Stimulated activated CD4-positive, alpha-beta T cell treated with anti-CD3 and anti-CD28 coated beads, Interleukin-12 subunit alpha, Interleukin-12 subunit beta, amount 100 ng/mL, for 48 hours (primary cell): ENCODE measurements around the gene SLC23A1.
"Not testable (repeated sequence)": the region's sequence is repeated elsewhere in the genome, so short reads cannot be mapped to it uniquely, and the experiment has no call there.

ENCODE experiments used
- DNase-seq, 3 donors: peaks; one replicate each; pipeline ENCODE4 v3.0.0-alpha.2; 2020; ENCODE audit warnings: low read depth in 2 of 3, low spot score in 1 of 3

The SLC23A1 gene

DNA sequence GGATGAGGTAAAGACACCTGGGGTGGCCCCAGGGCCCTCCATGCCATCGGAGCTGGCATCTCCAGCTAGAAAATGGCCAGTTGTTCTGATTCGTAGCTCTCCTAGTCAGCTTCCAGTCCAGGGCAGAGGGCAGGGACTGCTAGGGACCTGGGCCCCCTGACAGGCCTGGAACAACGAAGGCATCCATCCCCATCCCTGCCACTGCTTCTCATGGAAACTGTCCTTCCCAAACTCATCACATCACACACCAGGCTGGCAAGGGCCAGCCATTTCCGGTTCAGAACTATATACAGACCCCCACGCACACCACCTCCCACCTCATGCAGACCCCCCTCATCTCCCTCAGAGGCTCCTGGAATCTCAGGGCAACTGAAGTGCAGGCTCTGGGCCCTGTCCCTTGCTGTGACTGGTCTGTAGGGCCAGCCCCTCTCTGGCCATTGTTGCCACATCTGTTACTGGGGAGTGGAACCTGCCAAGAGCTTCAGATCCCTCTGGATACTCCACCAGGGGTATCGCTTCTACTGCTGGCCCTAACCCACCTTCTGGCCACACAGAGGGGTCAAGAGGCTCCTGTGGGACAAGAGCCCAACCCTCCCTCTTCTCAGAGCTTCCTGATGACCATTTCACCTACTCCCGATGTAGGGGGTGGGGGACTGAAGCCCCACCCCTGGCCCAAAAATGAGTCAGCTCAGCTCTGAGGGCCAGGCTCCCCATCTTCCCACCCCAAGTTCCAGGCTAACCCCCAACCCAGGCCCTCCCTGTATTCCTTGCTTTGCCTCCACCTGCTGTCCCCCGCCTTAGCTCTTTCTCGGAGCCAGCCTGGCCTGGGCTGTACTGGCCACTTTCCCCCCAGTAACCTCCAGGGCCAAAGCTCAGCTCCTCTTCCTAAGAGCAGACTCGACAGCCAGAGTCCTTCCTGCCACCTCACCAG is 7.8 kb upstream of the SLC23A1 start:
- DNase-seq, result no peak

DNA sequence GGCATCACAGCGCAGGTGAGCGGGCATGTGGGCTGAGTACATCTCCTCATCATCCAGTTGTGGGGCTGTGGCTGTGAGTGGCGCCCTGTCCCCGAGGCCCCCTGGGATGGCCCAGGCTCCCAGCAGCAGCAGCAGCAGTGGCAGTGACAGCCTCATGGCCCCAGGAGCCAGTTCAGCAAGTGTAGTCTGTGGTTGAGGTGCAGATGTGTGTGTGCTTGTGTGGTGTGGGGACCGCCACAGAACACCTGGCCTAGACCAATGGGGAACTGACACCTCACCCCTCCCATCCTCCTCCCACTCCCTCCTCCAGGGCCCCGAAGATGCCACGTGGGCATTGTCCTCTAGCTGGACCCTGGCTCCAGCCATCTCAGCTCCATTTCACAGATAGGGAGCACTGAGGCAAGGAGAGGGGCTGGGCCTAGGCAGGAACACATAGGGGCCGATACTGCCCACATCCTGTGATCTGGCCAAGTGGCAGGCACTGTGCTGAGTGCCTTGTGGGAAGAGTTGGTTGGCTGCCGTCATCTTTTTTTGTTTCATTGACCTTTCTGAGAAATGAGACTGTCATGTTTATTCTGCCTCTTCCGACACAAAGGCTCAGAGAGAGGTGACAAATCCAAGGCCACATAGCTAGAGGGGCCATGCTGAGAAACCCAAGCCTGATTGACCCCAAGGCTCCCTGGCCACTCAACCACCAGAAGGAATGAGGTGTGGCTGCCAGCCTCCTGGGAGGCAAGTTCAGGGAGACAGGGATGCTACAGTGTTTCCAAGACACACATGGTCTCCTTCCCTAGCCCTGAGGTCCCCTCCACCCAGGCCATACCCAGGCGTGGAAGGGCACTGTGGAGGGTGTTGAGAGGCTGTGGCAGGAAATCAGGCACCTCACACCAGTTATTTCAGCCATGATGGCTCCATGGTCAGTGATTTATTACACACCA is 6.9 kb upstream of the SLC23A1 start, which contains the start of gene MZB1:
TSS of gene MZB1 (minus strand) at position 213 of the 938 bp plus-strand sequence. CDS start at position 156, 57 bp downstream.
- peak; percentile 49 to 53 (median 53) for DNase-seq

DNA sequence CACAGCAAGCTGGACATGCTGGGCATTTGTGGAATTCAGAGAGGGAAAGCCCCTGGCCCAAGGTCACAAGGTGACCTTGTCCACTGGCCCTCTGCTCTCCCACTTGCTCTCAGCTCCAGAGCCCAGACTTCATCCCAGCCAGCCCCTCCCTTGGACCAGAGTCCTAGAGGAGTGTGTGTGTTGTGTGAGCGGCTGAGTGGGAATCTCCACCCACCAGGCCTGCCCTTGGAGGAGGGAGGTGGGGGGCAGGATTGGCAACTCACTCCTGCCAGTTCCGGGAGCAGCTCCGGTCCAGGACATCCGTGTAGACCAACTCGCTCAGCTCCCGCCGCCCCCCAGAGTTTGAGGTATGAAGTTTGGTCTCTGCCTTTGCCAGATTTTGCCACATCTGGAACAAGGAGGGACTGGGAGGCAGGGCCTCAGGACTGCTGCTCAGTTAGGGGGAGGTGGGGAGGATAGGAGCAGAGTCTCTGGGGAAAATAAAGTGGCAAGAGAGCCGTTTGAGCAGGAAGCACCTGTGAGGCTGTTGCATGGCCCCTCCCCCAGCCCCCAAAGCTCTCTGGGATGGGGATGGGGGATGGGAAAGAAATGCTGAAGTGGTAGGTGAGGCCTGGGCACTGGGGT is 5.2 kb upstream of the SLC23A1 start:
- no peak for DNase-seq

DNA sequence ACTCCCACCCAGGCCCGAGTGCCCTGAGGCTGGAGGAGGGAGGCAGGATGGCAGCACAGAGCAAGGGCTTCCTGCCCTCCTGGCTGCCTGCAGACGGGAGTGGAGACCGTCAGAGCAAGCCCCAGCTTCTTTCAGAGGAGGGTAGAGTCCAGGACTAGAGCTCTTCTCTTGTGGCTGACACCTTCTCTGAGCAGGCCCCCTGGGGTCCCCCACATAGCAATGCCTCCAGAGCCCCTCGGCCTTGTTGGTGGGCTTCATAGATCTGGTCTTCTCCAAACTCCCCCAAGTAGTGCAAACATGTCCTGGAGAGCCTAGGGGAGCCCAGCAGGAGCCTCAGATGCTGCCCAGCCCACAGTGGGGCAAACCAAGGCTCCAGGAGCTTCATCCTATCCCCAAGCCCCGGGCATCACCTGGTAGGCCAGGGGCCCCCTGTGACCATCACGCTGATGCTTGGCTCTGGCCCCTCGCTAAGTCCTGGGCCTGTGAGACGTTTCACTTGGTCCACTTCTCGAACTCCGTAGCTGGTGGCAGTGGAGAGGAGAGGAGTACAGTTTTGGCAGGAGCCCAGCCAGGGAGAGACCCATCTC is 4.6 kb upstream of the SLC23A1 start:
- no peak for DNase-seq

DNA sequence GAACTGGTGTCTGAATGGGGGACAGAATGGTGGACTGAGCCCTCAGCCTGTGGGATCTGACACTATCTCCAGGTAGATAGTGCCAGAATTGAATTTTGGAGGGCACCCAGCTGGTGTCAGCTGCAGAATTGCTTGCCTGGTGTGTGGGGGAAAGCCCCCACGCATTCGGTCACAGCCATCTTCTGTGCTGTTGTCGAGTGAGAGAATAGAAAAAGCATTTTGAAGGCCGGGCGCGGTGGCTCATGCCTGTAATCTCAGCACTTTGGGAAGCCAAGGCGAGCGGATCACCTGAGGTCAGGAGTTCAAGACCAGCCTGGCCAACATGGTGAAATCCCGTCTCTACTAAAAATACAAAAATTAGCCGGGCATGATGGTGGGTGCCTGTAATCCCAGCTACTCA is 3.9 kb upstream of the SLC23A1 start:
- DNase-seq, result not testable (repeated sequence)

DNA sequence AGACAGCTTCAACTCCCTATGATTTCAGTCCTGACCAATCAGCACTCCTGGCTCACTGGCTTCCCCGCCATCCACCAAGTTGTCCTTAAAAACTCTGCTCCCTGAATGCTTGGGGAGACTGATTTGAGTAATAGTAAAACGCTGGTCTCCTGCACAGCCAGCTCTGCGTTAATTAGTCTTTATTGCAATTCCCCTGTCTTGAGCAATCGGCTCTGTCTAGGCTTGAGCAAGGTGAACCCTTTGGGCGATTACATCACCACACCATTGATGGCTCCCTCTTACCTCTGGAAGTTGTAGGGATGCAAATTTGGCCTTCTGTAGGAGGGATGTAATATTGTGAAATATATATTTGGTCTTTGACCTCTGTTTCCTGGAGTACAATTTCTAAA is 2.9 kb upstream of the SLC23A1 start:
- no peak for DNase-seq

DNA sequence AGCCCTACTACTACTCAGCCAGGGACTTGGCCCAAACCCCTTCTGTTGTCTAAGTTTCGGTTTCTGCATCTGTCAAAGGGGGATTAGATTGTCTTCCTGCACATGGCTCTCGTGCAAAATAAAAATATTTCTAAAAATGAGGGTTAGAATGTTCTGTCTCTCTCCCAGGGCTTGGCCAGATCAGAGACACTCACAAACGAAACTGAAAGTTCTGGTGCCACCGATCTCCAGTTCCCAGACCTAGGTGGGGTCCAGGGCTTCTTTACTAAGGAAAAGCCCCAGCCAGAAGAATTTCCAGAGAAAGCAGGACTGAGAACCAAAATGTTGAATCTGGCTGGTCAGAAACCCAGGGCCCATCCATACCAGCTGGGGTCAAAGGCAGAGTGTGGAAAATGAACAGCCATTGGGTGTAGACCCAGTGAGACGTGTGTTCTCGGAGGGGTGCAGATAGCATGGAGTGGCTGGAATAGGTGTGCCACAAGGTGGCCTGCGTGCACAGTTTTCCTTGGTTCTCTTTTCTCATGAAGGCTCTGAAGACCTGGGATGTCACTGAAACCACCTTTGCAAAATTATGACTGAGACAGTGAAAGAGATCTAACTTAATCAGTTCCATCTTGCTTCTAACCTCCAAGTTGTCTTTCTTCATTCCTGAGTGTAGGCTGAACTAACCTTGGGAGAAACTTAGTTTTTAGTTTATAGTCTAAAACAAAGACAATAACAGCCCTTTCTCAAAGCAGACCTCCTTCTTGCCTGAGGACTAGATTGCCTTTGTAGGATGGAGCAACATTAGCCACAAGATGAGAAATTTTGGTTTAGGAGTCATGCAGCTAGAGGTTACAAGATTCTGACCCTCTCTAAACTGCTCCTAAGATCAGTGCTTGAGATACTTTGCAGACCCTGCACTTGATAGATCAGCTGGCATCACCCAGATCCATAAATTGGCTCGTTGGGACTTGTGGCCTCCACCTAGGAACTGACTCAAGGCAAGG is 2.3 kb upstream of the SLC23A1 start:
- DNase-seq, result no peak

DNA sequence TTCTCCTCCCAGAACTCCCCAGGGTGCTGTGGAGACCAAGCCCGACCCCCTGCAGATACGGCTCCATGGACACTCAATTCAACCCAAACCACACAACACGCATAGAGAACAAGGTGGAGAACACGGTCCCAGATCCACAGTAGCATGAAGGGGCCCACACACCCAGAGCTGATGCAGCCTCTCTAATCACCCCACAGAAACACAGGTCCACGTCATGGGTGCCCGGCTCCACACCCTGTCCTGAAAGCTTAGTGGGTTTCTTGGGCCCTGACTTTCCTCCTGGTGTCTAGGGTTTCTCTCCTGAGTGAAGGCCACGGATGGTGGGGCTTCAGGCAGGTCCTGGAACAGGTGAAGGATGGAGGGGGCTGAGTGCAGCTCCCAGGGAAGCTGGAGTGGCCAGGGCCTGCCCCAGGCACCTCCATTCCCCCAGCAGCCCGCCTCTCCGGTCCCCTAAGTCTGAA is 1.5 kb upstream of the SLC23A1 start:
- DNase-seq, result no peak

DNA sequence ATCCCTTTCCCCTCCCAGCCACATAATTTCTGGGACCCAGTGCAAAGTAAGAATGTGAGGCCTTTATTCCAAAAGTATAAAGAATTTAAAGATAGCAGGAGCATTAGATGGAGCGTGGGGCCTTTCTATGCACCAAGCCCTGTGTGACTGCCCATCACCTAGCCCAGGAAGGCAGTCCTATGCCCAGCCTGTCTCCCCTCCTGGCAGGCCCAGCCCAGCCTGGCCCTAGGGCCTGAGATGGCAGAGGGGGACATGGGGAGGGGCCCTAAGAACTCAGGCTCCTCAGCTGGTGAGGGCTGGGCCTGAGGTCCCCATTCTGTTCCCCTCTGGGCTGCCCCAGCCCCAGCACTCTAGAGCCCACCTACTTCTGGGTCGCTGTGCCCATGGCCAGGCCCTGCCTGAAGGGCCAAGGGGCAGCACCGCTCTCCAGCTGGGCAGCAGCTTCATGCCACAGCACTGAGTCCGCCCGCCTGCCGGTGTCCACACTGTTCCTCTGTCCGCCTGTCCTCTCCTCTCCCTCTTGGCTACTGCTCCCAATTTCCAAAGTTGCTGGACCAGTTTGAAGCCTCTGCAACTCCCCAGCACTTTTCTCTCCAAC is 995 bp upstream of the SLC23A1 start:
- no peak for DNase-seq

DNA sequence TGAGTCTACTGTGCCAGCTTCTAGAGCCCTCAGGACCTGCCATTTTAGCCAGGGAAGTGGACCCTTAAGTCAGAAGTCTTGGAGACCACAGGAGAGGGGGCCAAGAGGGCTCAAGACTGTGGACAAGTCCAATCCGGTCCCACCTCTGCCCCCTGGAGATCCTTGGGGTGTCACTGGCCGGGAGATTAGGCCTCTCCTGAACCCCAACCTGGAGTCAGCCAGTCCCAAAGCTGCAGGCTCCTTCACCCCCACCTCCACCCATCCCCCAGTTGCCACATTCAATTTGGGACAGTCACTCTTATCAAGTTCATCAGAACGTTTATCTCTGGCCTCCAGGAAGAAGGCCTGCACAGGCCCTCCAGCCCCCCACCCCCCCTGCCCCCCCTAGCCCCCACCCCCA is 290 bp downstream of the SLC23A1 start:
- no peak for DNase-seq

DNA sequence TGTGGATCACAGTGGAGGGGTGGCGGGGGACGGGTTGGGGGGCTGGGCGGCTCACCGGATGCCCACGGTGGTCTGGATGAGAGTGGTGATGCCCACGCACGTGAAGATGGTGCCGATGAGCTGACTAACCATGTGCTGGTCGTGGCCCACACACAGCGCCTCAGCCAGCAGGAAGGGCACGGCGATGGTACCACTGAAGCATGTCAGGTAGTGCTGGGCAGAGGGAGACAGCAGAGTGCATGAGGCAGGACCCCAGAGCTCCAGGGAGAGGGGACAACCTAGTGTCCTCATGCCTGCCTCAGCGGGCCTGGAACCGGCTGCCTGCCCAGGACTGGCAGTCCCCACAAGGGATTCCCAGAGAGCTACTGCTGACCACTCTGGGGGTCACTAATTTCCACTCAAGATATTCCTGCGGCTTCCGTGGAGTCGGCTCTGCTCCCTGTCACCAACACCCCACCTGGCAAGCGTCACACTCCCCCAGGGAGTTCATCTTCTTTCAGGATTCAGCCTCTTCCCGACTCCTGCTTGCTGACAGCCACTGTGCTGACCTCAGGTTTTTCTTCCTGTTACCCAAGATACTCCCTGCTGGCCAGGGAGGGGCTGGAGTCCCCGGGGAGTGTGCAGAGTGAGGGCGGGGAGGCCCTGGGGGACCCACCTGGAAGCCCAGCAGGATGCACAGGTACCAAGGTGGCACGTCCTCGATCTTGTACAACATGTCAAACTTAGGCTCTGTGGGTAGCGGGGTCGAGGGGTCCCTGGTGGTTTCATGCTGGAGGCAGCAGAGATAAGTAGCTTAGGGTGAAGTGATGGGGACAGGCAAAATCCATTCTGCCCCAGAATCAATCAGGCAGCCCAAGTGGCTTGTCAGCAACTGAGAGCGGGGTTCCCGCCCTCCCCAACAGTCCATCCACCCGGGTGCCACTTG is 998 bp downstream of the SLC23A1 start:
- DNase-seq, result no peak

DNA sequence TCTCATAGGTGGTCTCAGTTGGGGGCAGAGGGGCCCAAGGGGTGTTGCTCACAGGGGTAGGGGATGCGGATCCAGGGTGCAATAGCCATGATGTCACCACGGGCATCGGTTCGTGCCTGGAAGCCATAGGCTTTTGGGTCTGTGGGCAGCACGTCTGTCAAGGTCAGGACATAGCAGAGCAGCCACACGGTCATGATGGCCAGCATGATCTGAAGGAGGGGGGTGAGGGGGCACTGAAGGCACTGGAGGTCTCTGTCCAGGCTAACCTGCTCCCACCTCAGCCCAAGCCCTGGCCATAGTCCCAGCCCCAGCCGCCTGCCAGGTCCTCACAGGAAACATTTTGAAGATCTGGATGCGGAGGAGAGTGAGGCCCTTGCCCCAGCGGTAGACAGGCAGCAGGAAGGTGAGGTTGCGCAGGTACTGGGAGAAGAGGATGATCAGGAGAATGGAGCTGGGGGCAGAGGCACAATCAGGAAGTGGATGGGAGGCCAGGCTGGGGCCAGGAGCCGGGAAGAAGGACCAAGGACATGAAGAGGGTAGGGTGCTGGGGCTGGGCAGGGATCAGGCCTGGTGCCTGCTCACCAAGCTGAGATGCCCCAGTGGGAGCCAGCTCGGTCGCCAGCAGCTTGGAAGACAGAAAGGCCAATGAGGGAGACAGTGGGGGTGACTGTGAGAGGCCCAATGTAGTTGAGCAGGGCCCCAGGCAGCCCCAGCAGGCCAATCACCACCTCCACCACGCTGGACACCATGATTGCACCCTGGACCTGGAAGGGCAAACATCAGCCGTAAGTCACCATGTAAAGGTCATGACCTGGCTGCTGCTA is 3.3 kb downstream of the SLC23A1 start:
- no peak for DNase-seq

DNA sequence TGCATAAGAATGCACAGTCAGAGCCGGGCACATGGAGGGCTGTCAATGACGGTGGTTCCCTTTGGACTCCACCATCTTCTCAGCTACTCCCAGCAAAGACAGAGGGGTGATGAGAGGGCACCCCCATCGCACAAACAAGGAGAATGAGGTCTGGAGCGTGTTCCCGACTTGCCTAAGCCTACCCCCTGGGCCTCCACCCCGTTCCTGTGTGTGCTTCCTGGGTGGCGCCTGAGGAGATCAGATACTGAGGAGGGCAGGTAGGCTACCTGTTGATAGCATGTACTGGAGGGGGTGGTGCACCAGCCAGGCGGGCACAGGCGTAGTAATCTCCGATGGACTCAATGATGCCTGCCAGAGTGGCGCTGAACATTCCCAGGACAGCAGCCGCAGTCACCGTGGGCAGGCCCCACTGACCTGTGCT is 4.1 kb downstream of the SLC23A1 start:
- DNase-seq, result no peak

DNA sequence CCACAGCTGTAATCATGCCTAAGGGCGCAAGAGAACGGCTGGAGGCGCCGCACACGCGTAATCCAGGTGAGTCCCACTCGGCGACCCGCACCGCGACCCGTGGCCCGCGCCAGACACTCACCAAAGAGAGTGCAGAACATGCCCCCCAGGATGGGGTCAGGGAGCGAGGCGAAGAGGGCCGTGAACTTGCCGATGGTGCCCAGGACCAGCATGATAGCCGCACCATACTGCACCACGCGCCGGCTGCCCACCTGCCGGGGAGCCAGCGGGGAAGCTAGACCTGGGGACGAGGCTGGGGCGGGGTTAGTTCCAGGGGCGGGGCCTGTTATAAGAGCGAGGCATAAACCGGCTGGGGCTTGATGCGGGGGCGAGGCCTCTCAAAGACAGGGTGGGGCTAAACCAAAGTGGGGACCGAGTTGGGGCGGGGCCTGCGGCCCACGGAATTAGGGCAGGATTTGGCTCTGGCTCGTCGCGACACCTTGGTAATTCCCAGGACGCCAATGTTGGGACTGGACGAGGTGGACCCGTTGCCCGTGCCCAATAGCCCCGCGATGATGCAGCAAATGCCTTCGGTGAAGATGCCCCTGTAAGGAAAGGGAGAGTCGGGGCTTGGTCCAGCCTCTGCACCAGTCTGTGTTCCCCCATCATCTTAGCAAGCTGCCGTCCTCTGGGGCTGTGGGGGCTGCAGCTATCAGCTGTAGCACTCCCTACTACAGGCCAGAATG is 4.8 kb downstream of the SLC23A1 start:
- DNase-seq, result no peak

DNA sequence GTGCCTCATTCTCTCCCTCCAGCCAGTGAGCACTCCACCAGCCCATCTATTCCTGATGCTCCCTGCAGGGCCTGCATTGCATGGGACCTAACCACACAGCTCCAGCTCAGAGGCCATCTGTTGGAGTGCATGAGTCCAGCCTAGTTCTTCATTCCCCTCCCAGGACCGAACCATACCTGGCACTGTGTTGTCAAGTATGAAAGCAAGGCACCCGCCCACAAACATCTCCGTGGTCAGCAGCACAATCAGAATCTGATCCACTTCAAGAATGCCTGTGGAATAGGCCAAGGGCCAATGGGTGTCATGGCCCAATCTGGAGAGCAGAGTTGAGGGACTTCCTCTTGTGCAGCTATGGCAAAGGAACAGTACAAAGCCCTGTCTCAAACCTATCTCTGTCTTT is 5.9 kb downstream of the SLC23A1 start:
- DNase-seq, result no peak

DNA sequence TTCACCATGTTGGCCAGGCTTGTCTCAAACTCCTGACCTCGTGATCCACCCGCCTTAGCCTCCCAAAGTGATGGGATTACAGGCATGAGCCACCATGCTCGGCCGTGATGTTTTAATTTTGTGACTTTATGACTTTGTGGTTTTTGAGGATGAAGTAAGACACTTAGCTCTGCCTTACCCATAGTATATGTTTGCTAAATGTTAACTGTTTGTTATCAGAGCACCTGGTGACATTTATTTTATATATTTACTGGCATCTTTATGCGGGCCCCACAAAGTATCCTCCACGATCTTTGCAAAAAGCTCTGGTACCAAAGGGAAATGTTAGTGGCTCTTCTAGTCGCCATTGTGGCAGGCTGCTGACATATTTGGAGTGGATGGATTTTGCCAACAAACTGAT is 6.7 kb downstream of the SLC23A1 start:
- DNase-seq, result no peak

DNA sequence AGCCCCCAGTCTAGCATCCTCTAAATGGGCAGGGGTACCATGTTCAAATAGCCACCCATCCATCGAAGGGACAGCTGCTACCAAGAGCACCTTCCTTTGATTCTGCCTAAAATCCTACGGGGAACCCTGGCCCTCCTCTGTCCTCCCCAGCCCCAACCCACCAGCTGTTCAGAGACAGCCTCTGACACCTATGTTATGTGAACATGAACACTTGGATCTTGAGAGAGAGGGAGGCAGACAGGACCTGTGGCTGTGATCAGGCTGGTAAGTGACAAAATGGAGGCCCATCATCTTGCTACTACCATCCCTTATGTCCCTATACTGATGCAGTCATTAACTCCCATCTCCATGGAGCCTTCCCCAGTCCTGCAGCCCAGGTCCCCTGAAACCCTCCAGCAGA is 8.2 kb downstream of the SLC23A1 start:
- DNase-seq, result no peak
